BJ (cell line): ENCODE results near the gene PDE3B. TPM values are rescaled to one million over a fixed set of nuclear protein-coding genes. Genes with fewer than 3 reads are reported as not detected.
"Not testable (repeated sequence)": the region's sequence is repeated elsewhere in the genome, so short reads cannot be mapped to it uniquely, and the experiment has no call there.

Experiments used
- CTCF ChIA-PET: fragments of 350-600 bp; formaldehyde crosslinking; extraction: SDS; loops from one replicate; lab custom pipeline; 2021; ENCODE audit warnings: antibody characterized with exemption, inconsistent platforms; lab: Yijun Ruan, JAX
- POLR2A ChIA-PET: fragments of 300-600 bp; sonication (Branson Sonifier 250); formaldehyde crosslinking; extraction: SDS; loops from one replicate; lab custom pipeline; 2021; ENCODE audit warnings: antibody characterized with exemption; lab: Charles Lee
- DNase-seq: peaks from one replicate; pipeline ENCODE4 v3.0.0-alpha.2; 2011; ENCODE audit warnings: low read depth
- H3K27me3 ChIP-seq: 2 replicates; pipeline ENCODE4 v1.6.0; 2011; ENCODE audit warnings: low read length; ENCODE audit not compliant: control insufficient read depth, insufficient read depth
- H3K36me3 ChIP-seq: 2 replicates; pipeline ENCODE4 v1.5.1; 2011; ENCODE audit warnings: low read length; ENCODE audit not compliant: control insufficient read depth, insufficient read depth
- H3K4me3 ChIP-seq: 2 replicates; pipeline ENCODE4 v1.5.1; 2011; ENCODE audit warnings: low read depth, mild to moderate bottlenecking, control low read depth, low read length
- polyA plus RNA-seq: library from polyadenylated mRNA; depleted of rRNA; stranded (reverse); fragments of >200 nt; gene quantifications from 2 replicates; pipeline ENCODE4 v1.2.3, GENCODE V29; 2011
- TF ChIP-seq, protein P1 (sequence below): IDR thresholded peaks from 2 replicates; pipeline ENCODE4 v1.5.1; 2011; ENCODE audit warnings: low read depth, mild to moderate bottlenecking, control low read depth, inconsistent platforms, low read length, moderate library complexity; ENCODE audit not compliant: insufficient read depth

Gene PDE3B
- polyA plus RNA-seq, 1 experiment = 0.06 TPM

DNA sequence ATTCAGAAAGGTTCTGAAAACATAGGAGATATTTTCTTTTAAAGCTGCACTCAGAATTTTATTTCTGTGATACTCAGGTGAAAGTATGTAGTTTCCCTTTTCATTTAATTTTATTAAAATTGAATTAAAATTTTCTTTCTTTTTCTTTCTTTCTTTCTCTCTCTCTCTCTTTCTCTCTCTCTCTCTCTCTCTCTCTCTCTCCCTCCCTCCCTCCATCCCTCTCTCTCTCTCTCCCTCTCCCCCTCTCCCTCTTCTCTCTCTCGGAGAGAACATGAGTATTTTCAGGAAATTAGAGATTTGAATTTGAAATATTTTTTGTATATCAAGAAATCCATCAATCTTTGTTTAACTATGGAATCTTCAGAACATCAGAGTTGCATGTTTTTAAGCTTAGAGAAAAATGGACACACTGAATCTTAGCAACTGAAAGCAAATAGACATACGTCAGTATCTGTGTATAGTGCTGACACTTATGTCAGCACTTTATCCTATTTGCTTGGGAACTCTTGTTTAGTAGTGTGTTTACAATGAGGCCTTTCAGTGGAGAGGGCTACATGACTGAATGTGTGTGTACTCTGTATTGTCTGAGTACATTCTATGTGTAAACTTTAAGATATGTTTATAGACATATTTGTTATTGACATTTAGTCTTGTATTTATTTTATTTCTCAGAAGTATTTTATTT, 44.5 kb downstream of the PDE3B start:
- DNase-seq = no peak
- H3K36me3 ChIP-seq = no peaks in the 10 kb centered on the region
- no peak overlapping the region for H3K4me3 ChIP-seq
- TF ChIP-seq, protein P1, sequence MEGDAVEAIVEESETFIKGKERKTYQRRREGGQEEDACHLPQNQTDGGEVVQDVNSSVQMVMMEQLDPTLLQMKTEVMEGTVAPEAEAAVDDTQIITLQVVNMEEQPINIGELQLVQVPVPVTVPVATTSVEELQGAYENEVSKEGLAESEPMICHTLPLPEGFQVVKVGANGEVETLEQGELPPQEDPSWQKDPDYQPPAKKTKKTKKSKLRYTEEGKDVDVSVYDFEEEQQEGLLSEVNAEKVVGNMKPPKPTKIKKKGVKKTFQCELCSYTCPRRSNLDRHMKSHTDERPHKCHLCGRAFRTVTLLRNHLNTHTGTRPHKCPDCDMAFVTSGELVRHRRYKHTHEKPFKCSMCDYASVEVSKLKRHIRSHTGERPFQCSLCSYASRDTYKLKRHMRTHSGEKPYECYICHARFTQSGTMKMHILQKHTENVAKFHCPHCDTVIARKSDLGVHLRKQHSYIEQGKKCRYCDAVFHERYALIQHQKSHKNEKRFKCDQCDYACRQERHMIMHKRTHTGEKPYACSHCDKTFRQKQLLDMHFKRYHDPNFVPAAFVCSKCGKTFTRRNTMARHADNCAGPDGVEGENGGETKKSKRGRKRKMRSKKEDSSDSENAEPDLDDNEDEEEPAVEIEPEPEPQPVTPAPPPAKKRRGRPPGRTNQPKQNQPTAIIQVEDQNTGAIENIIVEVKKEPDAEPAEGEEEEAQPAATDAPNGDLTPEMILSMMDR = no peak
- ChIA-PET POLR2A (no interaction called here), CTCF (no interaction called here)
- no peaks in the 10 kb centered on the region for H3K27me3 ChIP-seq

GRCh38 chr11:14695656-14696055, 52.1 kb downstream of the PDE3B start:
- DNase-seq, CTCF ChIA-PET, H3K27me3 ChIP-seq, H3K4me3 ChIP-seq, H3K36me3 ChIP-seq, POLR2A ChIA-PET: not testable (repeated sequence)

DNA sequence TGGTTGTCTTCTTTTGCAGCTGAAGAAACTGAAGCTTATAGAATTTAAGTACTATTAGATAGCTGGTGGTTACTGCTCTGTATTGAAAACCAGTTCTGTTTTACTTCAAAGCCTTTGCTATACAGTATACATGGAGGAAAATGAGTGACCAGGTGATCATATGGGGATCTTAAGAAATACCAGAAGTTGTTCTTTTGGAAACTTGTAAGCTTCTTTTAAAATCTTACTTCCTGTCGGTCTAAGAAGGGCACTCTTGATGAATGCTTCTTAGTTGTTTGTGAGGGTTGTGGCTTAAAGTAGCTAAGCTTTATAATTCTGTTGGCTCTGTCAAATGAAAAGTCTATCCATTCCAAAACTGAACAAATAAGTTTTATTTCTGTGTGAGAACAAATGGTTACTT, 55.2 kb downstream of the PDE3B start:
- Histone ChIP-seq H3K4me3 (no peak overlapping the region), H3K27me3 (no peaks in the 10 kb centered on the region), H3K36me3 (no peaks in the 10 kb centered on the region)
- TF ChIP-seq, protein P1 = no peak
- CTCF ChIA-PET = no interaction called here
- POLR2A ChIA-PET = interaction anchor here (0.6 kb wide), 1 partner anchor 524 kb away, joined by 3 read pairs; no protein-coding TSS in a partner anchor
- DNase-seq = no peak

DNA sequence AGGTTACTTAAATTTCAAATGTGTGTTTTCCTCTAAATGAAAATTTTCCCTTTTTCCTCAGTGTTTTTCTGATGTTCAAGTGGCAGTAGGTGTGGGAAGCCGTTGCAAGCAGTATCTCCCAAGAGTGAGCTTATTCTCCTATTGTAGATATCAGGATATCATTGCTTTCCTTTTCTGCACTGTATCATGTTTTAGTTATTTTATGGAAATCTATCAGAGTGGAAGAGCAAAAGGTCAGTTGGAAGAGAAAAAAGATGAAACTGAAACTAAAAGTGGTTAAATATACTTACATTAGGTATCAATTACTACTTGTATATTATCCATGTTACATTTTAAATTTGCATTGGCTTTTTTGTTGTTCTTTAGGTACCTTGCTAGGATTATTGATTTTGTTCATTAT, 57.0 kb downstream of the PDE3B start:
- ChIA-PET POLR2A (no interaction called here), CTCF (no interaction called here)
- H3K4me3 ChIP-seq = no peak overlapping the region
- no peaks in the 10 kb centered on the region for H3K27me3 ChIP-seq
- no peak for DNase-seq
- TF ChIP-seq, protein P1 = no peak
- no peaks in the 10 kb centered on the region for H3K36me3 ChIP-seq

- TF ChIP-seq, protein P1 = no peak
- no peaks in the 10 kb centered on the region for H3K27me3 ChIP-seq
- no peak overlapping the region for H3K4me3 ChIP-seq
- POLR2A ChIA-PET = no interaction called here
- CTCF ChIA-PET = no interaction called here
- DNase-seq = no peak
- H3K36me3 ChIP-seq = no peaks in the 10 kb centered on the region
These were observed 59.2 kb downstream of the PDE3B start for GRCh38 chr11:14702760-14703159.

DNA sequence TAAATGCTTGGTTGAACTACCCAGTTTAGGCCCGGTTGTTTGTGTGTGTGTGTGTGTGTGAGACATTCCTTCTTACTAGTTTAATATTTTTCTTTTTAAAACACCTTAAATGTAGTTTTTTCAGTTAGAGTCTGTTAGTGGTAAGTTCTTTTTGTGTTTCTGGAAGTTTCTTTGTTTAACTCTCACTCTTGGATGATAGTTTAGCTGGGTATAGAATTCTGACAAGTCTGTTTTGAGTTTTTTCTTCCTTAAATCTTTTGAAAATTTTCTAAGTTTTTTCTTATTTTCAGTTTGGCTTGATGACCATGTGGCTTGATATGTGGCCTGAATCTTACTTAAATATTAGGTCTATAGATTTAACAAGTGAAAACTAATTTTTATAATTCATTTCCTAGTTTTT, 60.1 kb downstream of the PDE3B start:
- Histone ChIP-seq H3K36me3 (no peaks in the 10 kb centered on the region), H3K27me3 (no peaks in the 10 kb centered on the region), H3K4me3 (no peak overlapping the region)
- DNase-seq = no peak
- TF ChIP-seq, protein P1 = no peak
- POLR2A ChIA-PET = no interaction called here
- CTCF ChIA-PET = no interaction called here
